Measurements from ENCODE around the gene PPP2R3A. TPM values are rescaled to one million over a fixed set of nuclear protein-coding genes. Genes with fewer than 3 reads are reported as not detected.

Gene PPP2R3A
- total and polyA plus RNA-seq, 2 experiments from 2014 or later = 18.3 to 43.9 TPM

DNA sequence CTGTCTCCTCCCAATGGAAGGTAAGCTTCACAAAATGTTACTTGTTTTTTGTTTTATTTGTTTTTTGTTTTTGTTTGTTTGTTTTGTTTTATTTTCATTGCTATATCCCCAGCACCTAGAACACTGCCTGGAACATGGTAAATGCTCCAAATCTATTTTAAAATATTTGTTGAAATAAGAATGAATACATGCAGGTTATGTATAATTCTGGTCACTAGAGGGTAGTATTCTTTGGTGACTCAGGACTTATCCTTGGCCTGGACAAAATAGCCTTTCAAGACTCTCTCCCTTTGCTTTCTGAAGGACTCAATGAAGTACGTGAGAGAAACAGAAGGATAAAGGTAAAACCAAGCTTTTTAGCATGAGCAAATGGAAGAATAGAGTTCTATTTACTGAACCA, 46.9 kb upstream of the PPP2R3A start:
- TF ChIP-seq, protein P1, sequence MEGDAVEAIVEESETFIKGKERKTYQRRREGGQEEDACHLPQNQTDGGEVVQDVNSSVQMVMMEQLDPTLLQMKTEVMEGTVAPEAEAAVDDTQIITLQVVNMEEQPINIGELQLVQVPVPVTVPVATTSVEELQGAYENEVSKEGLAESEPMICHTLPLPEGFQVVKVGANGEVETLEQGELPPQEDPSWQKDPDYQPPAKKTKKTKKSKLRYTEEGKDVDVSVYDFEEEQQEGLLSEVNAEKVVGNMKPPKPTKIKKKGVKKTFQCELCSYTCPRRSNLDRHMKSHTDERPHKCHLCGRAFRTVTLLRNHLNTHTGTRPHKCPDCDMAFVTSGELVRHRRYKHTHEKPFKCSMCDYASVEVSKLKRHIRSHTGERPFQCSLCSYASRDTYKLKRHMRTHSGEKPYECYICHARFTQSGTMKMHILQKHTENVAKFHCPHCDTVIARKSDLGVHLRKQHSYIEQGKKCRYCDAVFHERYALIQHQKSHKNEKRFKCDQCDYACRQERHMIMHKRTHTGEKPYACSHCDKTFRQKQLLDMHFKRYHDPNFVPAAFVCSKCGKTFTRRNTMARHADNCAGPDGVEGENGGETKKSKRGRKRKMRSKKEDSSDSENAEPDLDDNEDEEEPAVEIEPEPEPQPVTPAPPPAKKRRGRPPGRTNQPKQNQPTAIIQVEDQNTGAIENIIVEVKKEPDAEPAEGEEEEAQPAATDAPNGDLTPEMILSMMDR (IDR thresholded peaks at IDR 0.05; ENCODE audit: low read depth, low read length) = peak; percentile 52
- no peaks in the 10 kb centered on the region for H3K36me3 ChIP-seq
- peaks cover 20% of the 10 kb centered on the region for H3K4me1 ChIP-seq (ENCODE audit: low read depth)
- peak; percentile 50 to 63 for DNase-seq (ENCODE audit: low read depth in 1 of 2, low spot score in 1 of 2)
- no peak overlapping the region for H3K4me3 ChIP-seq
- no peaks in the 10 kb centered on the region for H3K27me3 ChIP-seq
- H3K9me3 ChIP-seq (ENCODE audit: low read depth) = no peaks in the 10 kb centered on the region
- H3K27ac ChIP-seq = no peak overlapping the region

DNA sequence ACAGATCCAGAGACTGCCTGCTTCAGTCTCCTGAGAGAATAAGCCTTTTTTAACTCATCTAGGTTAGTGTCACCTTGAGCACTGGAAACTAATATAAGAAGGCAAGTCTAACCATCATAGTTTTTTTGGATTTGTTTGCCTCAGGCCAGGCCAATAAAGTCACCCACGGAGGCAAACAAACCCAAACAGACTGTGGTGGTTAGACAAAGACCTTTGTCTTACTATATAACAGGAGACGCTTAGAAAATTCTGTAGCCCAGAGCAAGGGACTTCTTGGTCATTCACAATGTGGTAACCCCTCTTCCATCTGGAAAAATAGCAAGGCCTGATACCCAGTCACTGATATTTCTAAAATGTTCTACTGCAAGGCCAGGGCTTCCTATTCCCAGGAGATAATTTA, 45.3 kb upstream of the PPP2R3A start:
- H3K4me1 ChIP-seq (ENCODE audit: low read depth) = peaks cover 20% of the 10 kb centered on the region
- TF ChIP-seq, protein P1 (IDR thresholded peaks at IDR 0.05; ENCODE audit: low read depth, low read length) = no peak
- no peak overlapping the region for H3K27ac ChIP-seq
- no peak overlapping the region for H3K4me3 ChIP-seq
- no peaks in the 10 kb centered on the region for H3K27me3 ChIP-seq
- H3K9me3 ChIP-seq (ENCODE audit: low read depth) = no peaks in the 10 kb centered on the region
- DNase-seq (ENCODE audit: low read depth in 1 of 2, low spot score in 1 of 2) = no peak
- no peaks in the 10 kb centered on the region for H3K36me3 ChIP-seq

DNA sequence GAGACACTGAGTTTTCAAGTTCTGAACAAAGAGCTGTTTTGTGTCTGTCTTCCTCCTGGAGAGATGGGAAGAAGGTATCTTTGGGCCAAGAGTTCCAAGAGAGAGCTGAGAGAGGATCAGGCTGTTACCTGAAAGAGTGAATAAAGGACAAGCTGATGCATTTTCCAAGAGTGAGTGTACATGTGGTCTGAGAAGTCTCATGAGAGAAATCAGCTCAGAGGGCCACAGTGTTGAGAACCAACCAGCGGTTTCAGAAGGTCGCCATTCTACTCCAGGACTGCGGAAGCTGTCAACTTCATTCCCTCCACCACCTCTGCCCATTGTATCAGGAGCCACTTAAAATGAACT, 42.7 kb upstream of the PPP2R3A start:
- no peaks in the 10 kb centered on the region for H3K27me3 ChIP-seq
- no peaks in the 10 kb centered on the region for H3K9me3 ChIP-seq (ENCODE audit: low read depth)
- H3K36me3 ChIP-seq = no peaks in the 10 kb centered on the region
- no peak overlapping the region for H3K4me3 ChIP-seq
- TF ChIP-seq, protein P1 (IDR thresholded peaks at IDR 0.05; ENCODE audit: low read depth, low read length) = no peak
- peaks cover 11% of the 10 kb centered on the region for H3K4me1 ChIP-seq (ENCODE audit: low read depth)
- H3K27ac ChIP-seq = no peak overlapping the region
- DNase-seq (ENCODE audit: low read depth in 1 of 2, low spot score in 1 of 2) = peak in 1 of 2 donors; percentile 19

DNA sequence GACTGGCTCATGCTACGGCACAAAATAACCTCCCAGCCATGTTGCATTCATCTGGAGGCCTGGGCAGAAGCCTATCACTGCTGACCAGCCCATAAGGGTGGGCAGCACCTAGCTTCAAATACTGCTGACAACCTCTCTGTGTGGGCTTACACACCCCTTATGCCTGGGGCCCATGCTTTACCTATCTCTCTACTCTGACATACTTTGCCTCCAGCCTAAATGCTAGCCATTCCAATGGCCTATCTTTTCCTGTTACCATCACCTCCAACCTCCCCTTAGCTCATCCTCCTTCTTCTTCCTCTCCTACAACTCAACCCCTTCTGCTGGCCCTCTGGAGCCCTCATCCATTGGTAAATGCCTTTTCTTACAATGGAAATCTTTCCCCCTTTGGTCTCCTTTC, 41.0 kb upstream of the PPP2R3A start:
- DNase-seq (ENCODE audit: low read depth in 1 of 2, low spot score in 1 of 2) = no peak
- H3K36me3 ChIP-seq = no peaks in the 10 kb centered on the region
- no peaks in the 10 kb centered on the region for H3K27me3 ChIP-seq
- H3K27ac ChIP-seq = no peak overlapping the region
- TF ChIP-seq, protein P1 (IDR thresholded peaks at IDR 0.05; ENCODE audit: low read depth, low read length) = no peak
- H3K9me3 ChIP-seq (ENCODE audit: low read depth) = no peaks in the 10 kb centered on the region
- H3K4me1 ChIP-seq (ENCODE audit: low read depth) = peaks cover 11% of the 10 kb centered on the region
- no peak overlapping the region for H3K4me3 ChIP-seq

DNA sequence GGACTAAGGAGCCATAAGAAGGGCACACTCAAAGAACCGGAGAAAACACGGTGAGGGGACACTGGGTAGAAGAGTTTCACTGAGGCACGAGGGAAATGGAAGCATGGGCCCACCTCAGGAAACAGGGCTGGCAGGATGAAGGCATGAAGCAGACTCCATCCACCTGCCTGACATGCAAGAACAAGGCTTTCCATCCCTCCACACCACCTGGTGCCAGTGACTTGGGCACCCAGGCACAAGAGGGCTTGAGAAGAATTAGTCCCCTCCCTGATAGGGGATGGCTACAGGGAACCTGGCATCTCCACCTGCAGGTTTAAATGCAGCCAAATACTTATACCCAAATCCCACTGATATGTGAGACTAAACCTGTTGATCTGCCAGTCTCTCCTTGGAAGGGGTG, 38.9 kb upstream of the PPP2R3A start:
- Histone ChIP-seq H3K27ac (no peak overlapping the region), H3K4me1 (ENCODE audit: low read depth) (peaks cover 13% of the 10 kb centered on the region), H3K27me3 (no peaks in the 10 kb centered on the region), H3K36me3 (no peaks in the 10 kb centered on the region), H3K9me3 (ENCODE audit: low read depth) (no peaks in the 10 kb centered on the region), H3K4me3 (no peak overlapping the region)
- no peak for DNase-seq (ENCODE audit: low read depth in 1 of 2, low spot score in 1 of 2)
- TF ChIP-seq, protein P1 (IDR thresholded peaks at IDR 0.05; ENCODE audit: low read depth, low read length) = no peak

DNA sequence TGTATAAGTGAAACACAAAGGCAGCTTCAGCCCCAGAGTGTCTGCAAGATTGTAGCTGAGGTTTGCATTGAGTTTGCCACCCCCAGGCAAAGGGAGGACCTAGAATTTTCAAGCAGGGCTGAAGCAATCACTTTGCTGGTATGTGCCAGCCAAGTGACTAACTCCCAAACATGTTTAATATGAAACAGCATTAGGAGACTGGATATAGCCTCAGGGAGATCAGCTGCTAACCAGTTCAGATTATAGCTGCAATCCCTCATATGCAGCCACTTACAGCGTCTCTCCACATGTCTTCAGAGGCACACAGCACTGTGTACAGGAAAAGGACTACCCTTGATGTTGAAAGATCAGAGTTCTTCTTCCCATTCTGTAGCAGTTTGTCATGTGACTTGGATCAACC, 38.4 kb upstream of the PPP2R3A start:
- DNase-seq (ENCODE audit: low read depth in 1 of 2, low spot score in 1 of 2) = no peak
- no peak overlapping the region for H3K4me3 ChIP-seq
- H3K27ac ChIP-seq = no peak overlapping the region
- no peaks in the 10 kb centered on the region for H3K36me3 ChIP-seq
- peaks cover 13% of the 10 kb centered on the region for H3K4me1 ChIP-seq (ENCODE audit: low read depth)
- TF ChIP-seq, protein P1 (IDR thresholded peaks at IDR 0.05; ENCODE audit: low read depth, low read length) = no peak
- H3K9me3 ChIP-seq (ENCODE audit: low read depth) = no peaks in the 10 kb centered on the region
- H3K27me3 ChIP-seq = no peaks in the 10 kb centered on the region
